G401 (cell line): ENCODE results near the gene MYO5B. TPM values are rescaled to one million over a fixed set of nuclear protein-coding genes. Genes with fewer than 3 reads are reported as not detected.
"Not testable (repeated sequence)": the region's sequence is repeated elsewhere in the genome, so short reads cannot be mapped to it uniquely, and the experiment has no call there.

Experiments
- DNase-seq: peaks from one replicate; pipeline ENCODE4 v3.0.0-alpha.2; 2015; ENCODE audit warnings: low spot score
- in situ Hi-C: cut with HindIII; loops from 2 replicates; pipeline ENCODE4 v1.10.0; 2016; ENCODE audit warnings: low sequenced_read_pairs, mixed read lengths
- total RNA-seq: library from RNA; depleted of rRNA; stranded (reverse); fragments of >200 nt; shearing (Covaris generic); gene quantifications from 2 replicates; pipeline ENCODE4 v1.2.3, GENCODE V29; 2014

MYO5B gene
- total RNA-seq, 1 experiment from 2014 or later, result not detected

- in situ Hi-C loops, result no loop called here
- no peak for DNase-seq
These were observed 349.2 kb downstream of the MYO5B start for GRCh38 chr18:49845629-49846360.

GRCh38 chr18:49844903-49845302 is 350.0 kb downstream of the MYO5B start:
- no peak for DNase-seq

GRCh38 chr18:49843778-49844625 is 350.9 kb downstream of the MYO5B start:
- DNase-seq, result no peak
- in situ Hi-C loops, result no loop called here

More at GRCh38 chr18:49844903-49845302, 350.0 kb downstream of the MYO5B start:
- in situ Hi-C loops, result no loop called here

- in situ Hi-C loops, result no loop called here
- DNase-seq, result no peak
These were observed 351.8 kb downstream of the MYO5B start for GRCh38 chr18:49843131-49843530.

GRCh38 chr18:49842656-49843055 is 352.3 kb downstream of the MYO5B start:
- in situ Hi-C loops, result no loop called here
- no peak for DNase-seq

- in situ Hi-C loops, result no loop called here
- no peak for DNase-seq
These were observed 353.4 kb downstream of the MYO5B start for GRCh38 chr18:49841236-49842217.

GRCh38 chr18:49839012-49839411 is 355.9 kb downstream of the MYO5B start:
- in situ Hi-C loops, result no loop called here
- no peak for DNase-seq

GRCh38 chr18:49838381-49838780 is 356.6 kb downstream of the MYO5B start:
- DNase-seq, result no peak
- in situ Hi-C loops, result no loop called here

GRCh38 chr18:49837889-49838288 is 357.1 kb downstream of the MYO5B start:
- DNase-seq, result no peak
- in situ Hi-C loops, result no loop called here

- in situ Hi-C loops, DNase-seq: not testable (repeated sequence)
These were observed 357.6 kb downstream of the MYO5B start for GRCh38 chr18:49837316-49837835.

- DNase-seq, result no peak
- in situ Hi-C loops, result no loop called here
These were observed 359.5 kb downstream of the MYO5B start for GRCh38 chr18:49835405-49835804.

GRCh38 chr18:49834258-49834657 is 360.7 kb downstream of the MYO5B start:
- DNase-seq, result no peak
- in situ Hi-C loops, result no loop called here

GRCh38 chr18:49833814-49834213 is 361.1 kb downstream of the MYO5B start:
- no peak for DNase-seq
- in situ Hi-C loops, result no loop called here

GRCh38 chr18:49832221-49832647 is 362.7 kb downstream of the MYO5B start:
- no peak for DNase-seq

GRCh38 chr18:49827996-49828395 is 367.0 kb downstream of the MYO5B start:
- no peak for DNase-seq
- in situ Hi-C loops, result no loop called here

More at GRCh38 chr18:49832221-49832647, 362.7 kb downstream of the MYO5B start:
- in situ Hi-C loops, result no loop called here

GRCh38 chr18:49819823-49820671 is 374.9 kb downstream of the MYO5B start:
- no peak for DNase-seq
- in situ Hi-C loops, result no loop called here

- in situ Hi-C loops, result no loop called here
- no peak for DNase-seq
These were observed 375.8 kb downstream of the MYO5B start for GRCh38 chr18:49819071-49819662.

- DNase-seq, result no peak
- in situ Hi-C loops, result no loop called here
These were observed 377.0 kb downstream of the MYO5B start for GRCh38 chr18:49817947-49818346.
